HepG2 (cell line): Measurements from ENCODE around the gene SCAANT1. TPM values are rescaled to one million over a fixed set of nuclear protein-coding genes. Genes with fewer than 3 reads are reported as not detected.

Source experiments
- CAMTA2 ChIP-seq: sonication (generic); formaldehyde crosslinking; IDR thresholded peaks from 2 replicates; pipeline ENCODE4 v1.4.0; 2020; ENCODE audit warnings: mild to moderate bottlenecking, missing genetic modification reagents, borderline replicate concordance
- FOXC1 ChIP-seq: sonication (generic); formaldehyde crosslinking; IDR thresholded peaks from 2 replicates; pipeline ENCODE4 v1.8.0; 2022; ENCODE audit warnings: mild to moderate bottlenecking, missing genetic modification reagents, borderline replicate concordance
- HMGXB4 ChIP-seq, 2 experiments: sonication (generic) in 1 of 2; formaldehyde crosslinking in 1 of 2; IDR thresholded peaks; 2 replicates each; pipeline versions ENCODE4 v1.4.0 to v1.6.1; 2018 to 2020; ENCODE audit warnings: missing genetic modification reagents in 2 of 2, borderline replicate concordance in 1 of 2, low read depth in 1 of 2, mild to moderate bottlenecking in 1 of 2, missing biosample characterization in 1 of 2
- IRF2 ChIP-seq: IDR thresholded peaks from 2 replicates; pipeline ENCODE4 v1.6.1; 2018; ENCODE audit warnings: missing genetic modification reagents, missing compliant biosample characterization
- KMT2A ChIP-seq: sonication (generic); formaldehyde crosslinking; IDR thresholded peaks from 2 replicates; pipeline ENCODE4 v1.4.0; 2020; ENCODE audit warnings: missing genetic modification reagents
- MED1 ChIP-seq: sonication (generic); formaldehyde crosslinking; IDR thresholded peaks from 2 replicates; pipeline ENCODE4 v1.4.0; 2020; ENCODE audit warnings: missing genetic modification reagents
- MEIS2 ChIP-seq: sonication (generic); formaldehyde crosslinking; IDR thresholded peaks from 2 replicates; pipeline ENCODE4 v1.9.0; 2021; ENCODE audit warnings: mild to moderate bottlenecking, missing genetic modification reagents
- NR2F6 ChIP-seq, 2 experiments: IDR thresholded peaks; 2 replicates each; pipeline ENCODE4 v1.6.1; 2016; ENCODE audit warnings: antibody characterized with exemption in 1 of 2, mild to moderate bottlenecking in 1 of 2
- RFXANK ChIP-seq: IDR thresholded peaks from 2 replicates; pipeline ENCODE4 v1.6.1; 2016
- STAG1 ChIP-seq: sonication (generic); formaldehyde crosslinking; IDR thresholded peaks from 2 replicates; pipeline ENCODE4 v1.4.0; 2020; ENCODE audit warnings: missing genetic modification reagents
- YY1 ChIP-seq: IDR thresholded peaks from 2 replicates; pipeline ENCODE4 v1.6.1; 2011; ENCODE audit warnings: low read length, low read depth, moderate library complexity, mild to moderate bottlenecking; ENCODE audit not compliant: insufficient read depth, insufficient replicate concordance
- ZFX ChIP-seq: sonication (generic); formaldehyde crosslinking; IDR thresholded peaks from 2 replicates; pipeline ENCODE4 v1.4.0; 2020; ENCODE audit warnings: mild to moderate bottlenecking, low read depth, missing genetic modification reagents, moderate library complexity
- ZNF317 ChIP-seq: sonication (generic); formaldehyde crosslinking; IDR thresholded peaks from 2 replicates; pipeline ENCODE4 v1.5.0; 2020; ENCODE audit warnings: mild to moderate bottlenecking, missing genetic modification reagents
- ZNF333 ChIP-seq: sonication (generic); formaldehyde crosslinking; IDR thresholded peaks from 2 replicates; pipeline ENCODE4 v1.4.0; 2020; ENCODE audit warnings: mild to moderate bottlenecking, missing genetic modification reagents, borderline replicate concordance
- ZNF367 ChIP-seq: sonication (generic); formaldehyde crosslinking; IDR thresholded peaks from 2 replicates; pipeline ENCODE4 v1.4.0; 2020; ENCODE audit warnings: missing genetic modification reagents, borderline replicate concordance
- ZNF580 ChIP-seq: IDR thresholded peaks from 2 replicates; pipeline ENCODE4 v1.6.1; 2016; ENCODE audit warnings: low read depth, borderline replicate concordance
- ZNF605 ChIP-seq: sonication (generic); formaldehyde crosslinking; IDR thresholded peaks from 2 replicates; pipeline ENCODE4 v1.8.0; 2022; ENCODE audit warnings: mild to moderate bottlenecking, missing genetic modification reagents
- ZNF615 ChIP-seq: sonication (generic); formaldehyde crosslinking; IDR thresholded peaks from 2 replicates; pipeline ENCODE4 v1.5.0; 2020; ENCODE audit warnings: mild to moderate bottlenecking, missing genetic modification reagents, borderline replicate concordance
- ZNF768 ChIP-seq: sonication (generic); formaldehyde crosslinking; IDR thresholded peaks from 2 replicates; pipeline ENCODE4 v1.4.0; 2020; ENCODE audit warnings: missing genetic modification reagents
- polyA plus RNA-seq, 8 experiments: library from polyadenylated mRNA; depleted of rRNA in 3 of 8; stranded (reverse) in 7 of 8; unstranded in 1 of 8; fragments of >200 nt; fragmentation: Illumina TruSeq in 4 of 8; extraction: Trizol in 4 of 8; gene quantifications; 2 replicates each; pipeline versions ENCODE4 v1.2.1 to v1.2.3, GENCODE V29; 2011 to 2016; ENCODE audit warnings: low read depth in 4 of 8, missing spikeins in 1 of 8, mixed read lengths in 1 of 8; ENCODE audit not compliant: insufficient read depth in 1 of 8
- total RNA-seq, 5 experiments: library from RNA; depleted of rRNA; stranded (reverse); fragments of >200 nt; fragmentation: Illumina TruSeq; extraction: Trizol; gene quantifications; 2 replicates each; pipeline ENCODE4 v1.2.3, GENCODE V29; 2016; ENCODE audit warnings: low read depth in 1 of 5
- TF ChIP-seq, protein P1 (sequence below): sonication (generic); formaldehyde crosslinking; IDR thresholded peaks from 2 replicates; pipeline ENCODE4 v1.8.0; 2022; ENCODE audit warnings: missing genetic modification reagents, low read depth, mild to moderate bottlenecking, borderline replicate concordance
- TF ChIP-seq, protein P2 (sequence below): sonication (generic); formaldehyde crosslinking; IDR thresholded peaks from 2 replicates; pipeline ENCODE4 v1.4.0; 2020; ENCODE audit warnings: missing genetic modification reagents, borderline replicate concordance
- TF ChIP-seq, protein P3 (sequence below): sonication (generic); formaldehyde crosslinking; IDR thresholded peaks from 2 replicates; pipeline ENCODE4 v1.8.0; 2022; ENCODE audit warnings: missing genetic modification reagents, mild to moderate bottlenecking, borderline replicate concordance

SCAANT1 gene
- total and polyA plus RNA-seq, 2 of the 13 experiments (the other 11 are each of a cell fraction or from before 2014, with no cell fraction given): not detected

DNA sequence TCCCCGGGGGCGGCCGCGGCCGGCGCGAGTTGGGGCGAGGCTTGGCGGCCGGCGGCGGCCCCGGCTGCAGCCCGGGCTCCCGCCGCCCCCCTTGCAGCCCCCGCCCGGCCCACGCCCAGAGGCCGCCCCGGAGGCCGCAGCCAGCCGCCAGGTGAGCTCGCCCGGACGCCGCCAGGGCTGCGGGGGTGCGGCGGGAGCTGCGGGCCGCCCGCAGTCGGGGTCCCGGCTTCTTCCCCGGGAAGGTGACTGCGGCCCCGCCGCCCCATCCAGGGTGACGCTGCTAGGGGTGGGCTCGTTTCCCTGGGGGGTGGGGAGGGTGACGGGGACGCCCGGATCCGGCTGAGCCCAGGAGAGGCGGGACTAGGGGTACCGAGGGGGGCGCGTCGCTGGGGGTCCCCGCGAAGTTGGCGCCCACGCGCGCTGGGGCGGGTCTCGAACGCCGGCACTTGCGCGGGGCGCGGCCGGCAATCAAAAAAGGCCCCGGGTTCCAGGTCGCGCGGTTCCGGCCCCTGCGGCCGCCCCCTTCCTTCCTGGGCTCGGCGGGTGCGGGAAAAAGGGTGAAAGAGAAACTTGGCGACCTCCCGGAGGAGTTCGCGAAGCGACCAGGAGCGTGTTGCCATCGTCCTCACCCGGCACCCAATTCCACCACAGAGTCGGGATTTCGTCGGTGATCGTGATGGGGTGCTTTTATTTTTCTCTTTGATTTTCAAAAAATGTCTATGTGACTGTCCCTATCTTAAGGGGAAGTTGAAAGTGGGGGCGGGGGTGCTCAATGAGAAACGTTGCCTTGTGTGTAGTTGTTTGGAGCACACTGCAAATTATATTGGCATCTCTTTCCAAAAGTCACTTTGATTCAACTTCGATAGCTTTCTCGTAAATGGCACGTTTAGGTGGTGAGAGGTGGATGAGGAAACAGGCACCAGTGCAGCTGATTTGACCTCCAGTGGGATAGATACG, 47.9 kb downstream of the SCAANT1 start (continued):
- TF ChIP-seq KMT2A (peak; percentile 84), IRF2 (CRISPR knock-in tag) (peak; percentile 19; the same call in 1 of the 2 replicates), STAG1 (CRISPR knock-in tag) (no peak), MEIS2 (CRISPR knock-in tag) (no peak), RFXANK (CRISPR knock-in tag) (no peak), ZNF317 (CRISPR knock-in tag) (no peak), FOXC1 (CRISPR knock-in tag) (peak; percentile 48; the same call in 1 of the 2 replicates), CAMTA2 (no peak), YY1 (peak; percentile 40), MED1 (0 out of 2 replicates have a peak, but pooled peaks have one; percentile 12), NR2F6 (IDR thresholded peaks at IDR 0.05) (no peak), NR2F6 (CRISPR knock-in tag; IDR thresholded peaks at IDR 0.05) (no peak), ZFX (CRISPR knock-in tag) (no peak), ZNF768 (CRISPR knock-in tag) (peak; percentile 38; the same call in 1 of the 2 replicates), ZNF367 (CRISPR knock-in tag) (no peak), ZNF333 (CRISPR knock-in tag) (0 out of 2 replicates have a peak, but pooled peaks have one; percentile 55), HMGXB4 (CRISPR knock-in tag; IDR thresholded peaks at IDR 0.05; ENCODE audit: borderline replicate concordance in 1 of 2, low read depth in 1 of 2) (no peak; a peak in 1 of 4 replicates), ZNF580 (CRISPR knock-in tag) (0 out of 2 replicates have a peak, but pooled peaks have one; percentile 38), ZNF615 (CRISPR knock-in tag) (no peak), ZNF605 (CRISPR knock-in tag) (0 out of 2 replicates have a peak, but pooled peaks have one; percentile 42)
- TF ChIP-seq, protein P1, sequence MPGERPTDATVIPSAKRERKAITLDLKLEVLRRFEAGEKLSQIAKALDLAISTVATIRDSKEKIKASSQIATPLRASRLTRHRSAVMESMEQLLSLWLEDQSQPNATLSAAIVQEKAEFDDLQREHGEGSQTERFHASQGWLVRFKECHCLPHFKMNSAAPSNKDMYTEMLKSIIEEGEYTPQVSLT (CRISPR knock-in tag): no peak
- TF ChIP-seq, protein P2, sequence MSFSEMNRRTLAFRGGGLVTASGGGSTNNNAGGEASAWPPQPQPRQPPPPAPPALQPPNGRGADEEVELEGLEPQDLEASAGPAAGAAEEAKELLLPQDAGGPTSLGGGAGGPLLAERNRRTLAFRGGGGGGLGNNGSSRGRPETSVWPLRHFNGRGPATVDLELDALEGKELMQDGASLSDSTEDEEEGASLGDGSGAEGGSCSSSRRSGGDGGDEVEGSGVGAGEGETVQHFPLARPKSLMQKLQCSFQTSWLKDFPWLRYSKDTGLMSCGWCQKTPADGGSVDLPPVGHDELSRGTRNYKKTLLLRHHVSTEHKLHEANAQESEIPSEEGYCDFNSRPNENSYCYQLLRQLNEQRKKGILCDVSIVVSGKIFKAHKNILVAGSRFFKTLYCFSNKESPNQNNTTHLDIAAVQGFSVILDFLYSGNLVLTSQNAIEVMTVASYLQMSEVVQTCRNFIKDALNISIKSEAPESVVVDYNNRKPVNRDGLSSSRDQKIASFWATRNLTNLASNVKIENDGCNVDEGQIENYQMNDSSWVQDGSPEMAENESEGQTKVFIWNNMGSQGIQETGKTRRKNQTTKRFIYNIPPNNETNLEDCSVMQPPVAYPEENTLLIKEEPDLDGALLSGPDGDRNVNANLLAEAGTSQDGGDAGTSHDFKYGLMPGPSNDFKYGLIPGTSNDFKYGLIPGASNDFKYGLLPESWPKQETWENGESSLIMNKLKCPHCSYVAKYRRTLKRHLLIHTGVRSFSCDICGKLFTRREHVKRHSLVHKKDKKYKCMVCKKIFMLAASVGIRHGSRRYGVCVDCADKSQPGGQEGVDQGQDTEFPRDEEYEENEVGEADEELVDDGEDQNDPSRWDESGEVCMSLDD (CRISPR knock-in tag): peak; percentile 94
- TF ChIP-seq, protein P3, sequence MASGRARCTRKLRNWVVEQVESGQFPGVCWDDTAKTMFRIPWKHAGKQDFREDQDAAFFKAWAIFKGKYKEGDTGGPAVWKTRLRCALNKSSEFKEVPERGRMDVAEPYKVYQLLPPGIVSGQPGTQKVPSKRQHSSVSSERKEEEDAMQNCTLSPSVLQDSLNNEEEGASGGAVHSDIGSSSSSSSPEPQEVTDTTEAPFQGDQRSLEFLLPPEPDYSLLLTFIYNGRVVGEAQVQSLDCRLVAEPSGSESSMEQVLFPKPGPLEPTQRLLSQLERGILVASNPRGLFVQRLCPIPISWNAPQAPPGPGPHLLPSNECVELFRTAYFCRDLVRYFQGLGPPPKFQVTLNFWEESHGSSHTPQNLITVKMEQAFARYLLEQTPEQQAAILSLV (CRISPR knock-in tag): no peak
